Measurements from ENCODE around the gene PPP2CA.

DNA sequence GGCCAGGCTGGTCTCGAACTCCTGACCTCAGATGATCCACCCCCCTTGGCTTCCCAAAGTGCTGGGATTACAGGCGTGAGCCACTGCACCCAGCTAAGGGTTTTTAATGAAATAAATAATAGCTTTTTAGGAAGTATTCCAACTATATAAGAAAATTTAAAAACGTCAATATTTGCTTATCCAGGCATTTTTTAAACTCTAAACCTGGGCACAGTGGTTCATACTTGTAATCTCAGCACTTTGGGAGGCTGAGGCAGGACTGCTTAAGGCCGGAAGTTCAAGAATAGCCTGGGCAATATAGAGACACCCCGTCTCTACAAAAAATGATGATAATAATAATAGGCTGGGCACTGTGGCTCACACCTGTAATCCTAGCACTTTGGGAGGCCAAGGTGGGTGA, 63.3 kb downstream of the PPP2CA start:
- TF ChIP-seq, protein P1, sequence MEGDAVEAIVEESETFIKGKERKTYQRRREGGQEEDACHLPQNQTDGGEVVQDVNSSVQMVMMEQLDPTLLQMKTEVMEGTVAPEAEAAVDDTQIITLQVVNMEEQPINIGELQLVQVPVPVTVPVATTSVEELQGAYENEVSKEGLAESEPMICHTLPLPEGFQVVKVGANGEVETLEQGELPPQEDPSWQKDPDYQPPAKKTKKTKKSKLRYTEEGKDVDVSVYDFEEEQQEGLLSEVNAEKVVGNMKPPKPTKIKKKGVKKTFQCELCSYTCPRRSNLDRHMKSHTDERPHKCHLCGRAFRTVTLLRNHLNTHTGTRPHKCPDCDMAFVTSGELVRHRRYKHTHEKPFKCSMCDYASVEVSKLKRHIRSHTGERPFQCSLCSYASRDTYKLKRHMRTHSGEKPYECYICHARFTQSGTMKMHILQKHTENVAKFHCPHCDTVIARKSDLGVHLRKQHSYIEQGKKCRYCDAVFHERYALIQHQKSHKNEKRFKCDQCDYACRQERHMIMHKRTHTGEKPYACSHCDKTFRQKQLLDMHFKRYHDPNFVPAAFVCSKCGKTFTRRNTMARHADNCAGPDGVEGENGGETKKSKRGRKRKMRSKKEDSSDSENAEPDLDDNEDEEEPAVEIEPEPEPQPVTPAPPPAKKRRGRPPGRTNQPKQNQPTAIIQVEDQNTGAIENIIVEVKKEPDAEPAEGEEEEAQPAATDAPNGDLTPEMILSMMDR (IDR thresholded peaks at IDR 0.05; ENCODE audit: control extremely low read depth in 1 of 3, insufficient read depth in 1 of 3, low read depth in 1 of 3, low read length in 3 of 3): no peak
- no peak for TF ChIP-seq EZH2 (IDR thresholded peaks at IDR 0.05; ENCODE audit: low read depth, low read length, severe bottlenecking)
- no peak for TF ChIP-seq JUND (IDR thresholded peaks at IDR 0.05; ENCODE audit: low read length)
- TF ChIP-seq POLR2A (IDR thresholded peaks at IDR 0.05; ENCODE audit: control extremely low read depth in 1 of 2, low read depth in 2 of 2, low read length in 2 of 2): no peak
- TF ChIP-seq SP1 (IDR thresholded peaks at IDR 0.05; ENCODE audit: low read depth, low read length): no peak
- TF ChIP-seq POU5F1 (IDR thresholded peaks at IDR 0.05; ENCODE audit: low read depth, low read length): no peak
- no peak for TF ChIP-seq BRCA1 (IDR thresholded peaks at IDR 0.05; ENCODE audit: low read depth, low read length)
- TF ChIP-seq HDAC6 (IDR thresholded peaks at IDR 0.05; ENCODE audit: low read depth, low read length): no peak
- no peak for TF ChIP-seq POLR2AphosphoS5 (IDR thresholded peaks at IDR 0.05; ENCODE audit: low read depth, low read length)
